ENCODE data around the gene MED23.
"Not testable (repeated sequence)": the region's sequence is repeated elsewhere in the genome, so short reads cannot be mapped to it uniquely, and the experiment has no call there.

The MED23 gene

GRCh38 chr6:131575834-131576478 is 52.1 kb downstream of the MED23 start:
- in situ Hi-C loops (cut with HindIII; ENCODE audit: low sequenced_read_pairs), result no loop called here

GRCh38 chr6:131574686-131575085 is 53.4 kb downstream of the MED23 start:
- in situ Hi-C loops (cut with HindIII; ENCODE audit: low sequenced_read_pairs), result no loop called here

DNA sequence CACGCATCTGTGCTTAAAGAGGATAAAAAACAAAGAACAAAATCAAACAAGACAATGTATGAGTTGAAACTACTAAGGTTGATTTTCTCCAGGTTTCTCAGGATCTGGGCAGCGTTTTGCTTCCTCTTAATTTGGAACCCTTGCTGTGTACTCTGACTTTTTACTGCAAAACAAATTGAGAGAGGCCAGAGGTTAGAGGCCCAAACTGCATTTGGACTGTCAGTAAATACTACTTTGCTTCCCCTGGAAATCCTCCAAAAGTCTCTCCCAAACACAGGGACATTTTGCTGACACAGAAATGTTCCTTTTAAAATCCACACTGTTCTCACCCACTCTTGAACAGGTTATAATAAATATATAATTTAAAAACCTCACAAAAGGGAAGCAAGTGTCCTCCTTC is 53.9 kb downstream of the MED23 start:
- in situ Hi-C loops (cut with HindIII; ENCODE audit: low sequenced_read_pairs), result no loop called here

- in situ Hi-C loops (cut with HindIII; ENCODE audit: low sequenced_read_pairs), result no loop called here
Observed at GRCh38 chr6:131572686-131573415, 55.2 kb downstream of the MED23 start, which contains the start of gene ARG1. TSS of gene ARG1 (plus strand) at chr6:131573226. CDS start at chr6:131573283, 57 bp downstream.

DNA sequence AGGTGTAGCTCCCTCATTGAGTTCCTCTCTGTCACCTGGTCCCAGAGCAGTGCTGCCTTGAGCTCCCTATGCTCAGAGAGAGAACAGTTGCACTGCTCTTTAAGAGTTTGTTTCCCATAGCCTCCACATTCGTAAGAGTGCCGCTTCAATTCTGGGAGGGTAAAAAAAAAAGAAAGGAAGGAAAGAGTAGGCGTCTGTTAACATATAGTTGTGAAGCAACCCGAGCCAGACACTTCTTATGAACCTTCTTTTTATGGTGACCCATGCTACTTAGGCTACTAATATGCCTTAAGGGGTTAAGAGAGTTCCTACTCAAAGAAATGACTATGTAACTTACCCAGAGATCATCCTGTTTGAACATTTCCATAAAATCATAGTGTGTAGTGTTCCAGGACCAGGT is 59.3 kb downstream of the MED23 start:
- in situ Hi-C loops (cut with HindIII; ENCODE audit: low sequenced_read_pairs), result no loop called here

DNA sequence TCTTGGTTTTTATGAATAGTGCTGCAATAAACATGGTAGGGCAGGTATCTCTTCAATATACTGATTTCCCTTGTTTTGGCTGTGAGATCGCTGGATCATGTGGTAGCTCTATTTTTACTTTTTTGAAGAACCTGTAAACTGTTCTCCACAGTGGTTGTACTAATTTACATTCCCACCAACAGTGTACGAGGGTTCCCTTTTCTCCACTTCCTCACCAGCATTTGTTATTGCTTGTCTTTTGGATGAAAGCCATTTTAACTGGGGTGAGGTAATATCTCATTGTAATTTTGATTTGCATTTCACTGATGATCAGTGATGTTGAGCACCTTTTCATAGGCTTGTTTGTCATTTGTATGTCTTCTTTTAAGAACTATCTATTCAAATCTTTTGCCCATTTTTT is 63.0 kb downstream of the MED23 start:
- in situ Hi-C loops (cut with HindIII; ENCODE audit: low sequenced_read_pairs), result no loop called here

DNA sequence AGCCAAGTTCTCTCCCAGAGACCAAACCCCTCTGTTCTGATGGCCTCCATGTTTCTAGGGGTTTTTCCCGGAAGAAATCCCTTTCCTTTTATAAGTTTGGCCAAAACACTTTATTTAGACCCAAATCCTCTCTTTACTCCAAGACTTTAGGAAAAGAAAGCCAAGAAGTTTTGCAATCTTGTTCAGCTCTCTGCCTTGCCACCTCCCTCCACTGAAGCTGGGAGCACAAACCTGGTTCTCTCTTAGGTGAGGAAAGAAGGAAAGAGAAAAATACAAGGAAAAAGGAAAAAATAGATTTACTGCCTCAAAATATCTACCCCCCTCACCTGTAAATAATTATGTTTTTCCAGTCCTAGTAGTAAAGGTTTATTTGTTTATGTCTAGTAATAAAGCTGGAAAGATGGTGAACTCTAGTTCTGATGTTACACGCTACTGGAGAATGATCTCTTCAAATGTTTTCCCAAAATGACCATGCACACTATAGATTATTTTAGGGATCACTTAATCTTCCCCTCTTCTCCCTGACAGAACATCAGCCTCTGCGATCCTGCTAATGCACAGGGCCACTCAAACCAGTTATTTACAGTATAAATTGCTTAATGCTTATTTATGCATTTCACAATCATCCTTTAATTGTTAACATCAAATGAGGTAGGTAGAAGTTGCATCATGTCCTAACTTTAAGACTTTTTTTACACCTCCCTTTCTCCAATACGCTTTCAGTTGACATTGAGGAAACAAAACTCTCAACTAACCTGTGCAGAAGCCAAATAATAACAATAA is 65.9 kb downstream of the MED23 start:
- in situ Hi-C loops (cut with HindIII; ENCODE audit: low sequenced_read_pairs), result no loop called here

GRCh38 chr6:131558922-131559321 is 69.1 kb downstream of the MED23 start:
- in situ Hi-C loops (cut with HindIII; ENCODE audit: low sequenced_read_pairs), result no loop called here

- in situ Hi-C loops (cut with HindIII; ENCODE audit: low sequenced_read_pairs), result no loop called here
Observed at GRCh38 chr6:131555992-131556391, 72.0 kb downstream of the MED23 start.

DNA sequence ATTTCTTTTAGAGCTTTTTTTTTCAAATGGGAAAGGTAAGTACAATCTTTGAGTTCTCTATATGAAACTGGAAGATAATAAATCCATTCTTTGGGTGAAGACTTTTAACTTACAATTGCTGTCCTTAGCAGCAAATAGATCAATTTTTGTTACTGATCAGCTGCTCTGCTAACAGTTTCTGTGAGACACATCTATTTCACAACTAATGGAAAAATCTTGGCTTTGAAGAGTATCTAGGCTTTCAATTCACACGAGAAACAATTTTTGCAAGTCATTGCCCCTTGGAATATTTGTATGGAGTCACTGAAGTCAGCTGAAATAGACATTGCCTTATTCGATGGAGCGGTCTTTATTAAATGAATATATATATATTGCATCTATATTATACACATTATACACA is 75.5 kb downstream of the MED23 start:
- in situ Hi-C loops (cut with HindIII; ENCODE audit: low sequenced_read_pairs), result no loop called here

DNA sequence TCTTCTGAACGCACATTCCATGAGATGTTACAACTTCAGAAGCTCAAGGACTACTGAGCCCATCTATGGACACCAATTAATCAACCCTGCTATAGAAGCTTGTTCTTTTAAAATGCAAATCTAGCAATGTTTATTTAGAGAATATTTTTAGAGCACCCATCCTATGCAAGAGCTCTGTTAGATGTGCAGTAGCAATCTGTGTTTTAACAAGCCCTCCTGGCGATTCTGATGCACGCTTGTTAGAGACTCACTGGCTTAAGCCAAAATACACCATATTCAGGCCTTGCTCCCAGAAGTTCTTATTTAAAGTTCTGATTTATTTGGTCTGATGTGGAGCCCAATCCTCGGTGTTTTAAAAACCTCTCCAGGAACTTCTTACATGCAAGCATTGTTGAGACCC is 76.1 kb downstream of the MED23 start:
- in situ Hi-C loops (cut with HindIII; ENCODE audit: low sequenced_read_pairs), result no loop called here

GRCh38 chr6:131549811-131550210 is 78.2 kb downstream of the MED23 start:
- in situ Hi-C loops (cut with HindIII; ENCODE audit: low sequenced_read_pairs), result no loop called here

- in situ Hi-C loops (cut with HindIII; ENCODE audit: low sequenced_read_pairs), result no loop called here
Observed at GRCh38 chr6:131548441-131548840, 79.6 kb downstream of the MED23 start.

GRCh38 chr6:131547488-131547887 is 80.6 kb downstream of the MED23 start:
- in situ Hi-C loops (cut with HindIII; ENCODE audit: low sequenced_read_pairs), result no loop called here

GRCh38 chr6:131545317-131545716 is 82.7 kb downstream of the MED23 start:
- in situ Hi-C loops (cut with HindIII; ENCODE audit: low sequenced_read_pairs), result no loop called here

DNA sequence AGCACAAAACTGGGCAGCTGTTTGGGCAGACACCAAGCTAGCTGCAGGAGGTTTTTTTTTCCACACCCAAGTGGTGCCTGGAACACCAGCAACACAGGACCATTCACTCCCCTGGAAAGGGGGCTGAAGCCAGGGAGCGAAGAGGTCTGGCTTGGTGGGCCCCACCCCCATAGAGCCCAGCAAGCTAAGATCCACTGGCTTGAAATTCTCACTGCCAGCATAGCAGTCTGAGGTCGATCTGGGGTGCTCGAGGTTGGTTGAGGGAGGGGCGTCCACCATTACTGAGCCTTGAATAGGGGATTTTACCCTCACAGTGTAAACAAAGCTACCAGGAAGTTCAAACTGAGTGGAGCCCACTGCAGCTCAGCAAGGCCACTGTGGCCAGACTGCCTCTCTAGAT is 89.4 kb downstream of the MED23 start:
- in situ Hi-C loops (cut with HindIII; ENCODE audit: low sequenced_read_pairs), result not testable (repeated sequence)

DNA sequence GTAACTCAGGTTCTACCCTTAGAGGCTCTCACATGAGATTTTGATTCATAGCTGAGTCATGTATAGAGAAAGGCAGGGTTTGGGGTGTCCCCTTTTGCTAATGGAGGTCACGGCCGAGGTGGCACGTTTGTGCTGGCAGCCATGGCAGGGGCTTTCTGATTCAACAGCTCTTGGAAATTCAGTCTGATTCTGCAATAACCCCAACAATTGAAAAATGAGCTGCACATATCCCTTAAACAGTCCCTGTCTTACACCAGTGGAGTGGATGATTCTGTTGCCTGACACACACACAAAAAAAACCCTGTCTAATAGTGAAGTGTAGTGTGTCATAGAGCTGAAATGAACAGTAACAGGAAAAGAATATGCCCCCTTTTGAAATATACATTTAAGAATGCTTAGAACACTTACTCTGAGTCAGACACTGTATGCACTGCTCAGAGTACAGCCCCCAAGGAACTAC is 95.4 kb downstream of the MED23 start:
- in situ Hi-C loops (cut with HindIII; ENCODE audit: low sequenced_read_pairs), result no loop called here

DNA sequence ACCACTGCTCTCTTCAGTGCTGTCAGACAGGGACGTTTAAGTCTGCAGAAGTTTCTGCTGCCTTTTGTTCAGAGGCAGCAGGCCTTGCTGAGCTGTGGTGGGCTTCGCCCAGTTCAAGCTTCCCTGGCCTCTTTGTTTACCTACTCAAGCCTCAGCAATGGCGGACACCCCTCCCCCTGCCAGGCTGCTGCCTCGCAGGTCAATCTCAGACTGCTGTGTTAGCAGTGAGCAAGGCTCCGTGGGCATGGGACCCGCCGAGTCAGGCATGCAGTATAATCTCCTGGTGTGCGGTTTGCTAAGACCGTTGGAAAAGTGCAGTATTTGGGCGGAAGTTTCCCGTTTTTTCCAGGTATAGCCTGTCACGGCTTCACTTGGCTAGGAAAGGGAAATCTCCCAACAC is 96.4 kb downstream of the MED23 start:
- in situ Hi-C loops (cut with HindIII; ENCODE audit: low sequenced_read_pairs), result not testable (repeated sequence)

DNA sequence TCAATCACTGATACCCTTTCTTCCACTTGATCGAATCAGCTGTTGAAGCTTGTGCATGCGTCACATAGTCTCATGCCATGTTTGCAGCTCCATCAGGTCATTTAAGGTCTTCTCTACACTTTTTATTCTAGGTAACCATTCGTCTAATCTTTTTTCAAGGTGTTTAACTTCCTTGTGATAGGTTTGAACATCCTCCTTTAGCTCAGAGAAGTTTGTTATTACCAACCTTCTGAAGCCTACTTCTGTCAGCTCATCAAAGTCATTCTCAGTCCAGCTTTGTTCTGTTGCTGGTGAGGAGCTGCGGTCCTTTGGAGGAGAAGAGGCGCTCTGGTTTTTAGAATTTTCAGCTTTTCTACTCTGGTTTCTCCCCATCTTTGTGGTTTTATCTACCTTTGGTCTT is 97.1 kb downstream of the MED23 start:
- in situ Hi-C loops (cut with HindIII; ENCODE audit: low sequenced_read_pairs), result not testable (repeated sequence)

- in situ Hi-C loops (cut with HindIII; ENCODE audit: low sequenced_read_pairs), result no loop called here
Observed at GRCh38 chr6:131524695-131525336, 103.2 kb downstream of the MED23 start.

DNA sequence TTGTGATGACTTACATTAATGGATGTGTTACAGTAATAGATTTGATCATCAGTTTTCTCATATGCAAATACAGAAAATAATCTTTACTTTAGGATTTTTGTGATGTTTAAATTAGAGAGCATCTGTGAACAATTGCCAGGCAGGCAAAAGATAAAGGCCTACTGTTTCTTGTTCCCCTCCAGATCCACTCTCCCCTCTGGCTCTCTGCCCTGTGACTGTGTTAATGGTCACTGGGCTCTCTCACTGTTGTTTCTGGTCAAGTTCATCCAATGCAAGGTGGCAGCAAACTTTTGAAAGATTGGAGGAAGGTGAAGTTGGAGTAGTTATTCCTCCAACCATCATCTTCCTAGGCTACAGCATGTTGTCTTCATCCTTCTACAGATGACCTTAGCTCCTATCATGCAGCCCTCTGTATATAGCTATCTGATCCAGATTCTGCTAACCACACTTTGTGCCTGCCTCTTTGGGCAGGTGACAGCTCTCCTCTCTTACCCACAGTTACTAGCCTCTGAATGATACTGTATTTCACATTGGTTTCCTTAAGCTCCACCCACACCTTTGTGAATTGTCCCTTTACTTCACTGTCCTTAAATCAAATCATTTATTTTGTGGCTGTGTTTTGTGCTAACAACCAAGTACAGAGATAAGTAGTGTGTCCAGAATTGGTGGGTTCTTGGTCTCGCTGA is 103.9 kb downstream of the MED23 start:
- in situ Hi-C loops (cut with HindIII; ENCODE audit: low sequenced_read_pairs), result no loop called here

Measured in DLD1 (cell line).